Effector memory CD8-positive, alpha-beta T cell (primary cell): ENCODE data around the gene FAHD2B.
"Not testable (repeated sequence)": the region's sequence is repeated elsewhere in the genome, so short reads cannot be mapped to it uniquely, and the experiment has no call there.

Source experiments
- ATAC-seq: fragments of 150-1000 bp; cut with Tn5 transposase; replicated peaks from 2 replicates; pipeline ENCODE4 v1.10.0; 2021; ENCODE audit warnings: mild to moderate bottlenecking, moderate library complexity
- DNase-seq, 3 experiments: peaks; one replicate each; pipeline ENCODE4 v3.0.0; 2021
- H3K27ac Mint-ChIP-seq, 2 donors: one replicate each; pipeline ENCODE4 v1.8.0; 2022; ENCODE audit warnings: mild to moderate bottlenecking in 2 of 2, mixed read lengths in 2 of 2, moderate library complexity in 2 of 2
- H3K27me3 Mint-ChIP-seq, 2 donors: one replicate each; pipeline ENCODE4 v1.8.0; 2022; ENCODE audit warnings: mixed read lengths in 2 of 2
- H3K36me3 Mint-ChIP-seq: one replicate; pipeline ENCODE4 v1.8.0; 2022; ENCODE audit warnings: mild to moderate bottlenecking, moderate library complexity, mixed read lengths; ENCODE audit not compliant: insufficient read depth
- H3K4me1 Mint-ChIP-seq, 2 donors: one replicate each; pipeline ENCODE4 v1.8.0; 2022; ENCODE audit warnings: low read depth in 2 of 2, mixed read lengths in 2 of 2
- H3K4me3 Mint-ChIP-seq, 2 donors: one replicate each; pipeline ENCODE4 v1.8.0; 2022; ENCODE audit warnings: mild to moderate bottlenecking in 2 of 2, mixed read lengths in 2 of 2, moderate library complexity in 2 of 2
- H3K9me3 Mint-ChIP-seq, 2 donors: one replicate each; pipeline ENCODE4 v1.8.0; 2022; ENCODE audit warnings: mixed read lengths in 2 of 2

Gene FAHD2B

DNA sequence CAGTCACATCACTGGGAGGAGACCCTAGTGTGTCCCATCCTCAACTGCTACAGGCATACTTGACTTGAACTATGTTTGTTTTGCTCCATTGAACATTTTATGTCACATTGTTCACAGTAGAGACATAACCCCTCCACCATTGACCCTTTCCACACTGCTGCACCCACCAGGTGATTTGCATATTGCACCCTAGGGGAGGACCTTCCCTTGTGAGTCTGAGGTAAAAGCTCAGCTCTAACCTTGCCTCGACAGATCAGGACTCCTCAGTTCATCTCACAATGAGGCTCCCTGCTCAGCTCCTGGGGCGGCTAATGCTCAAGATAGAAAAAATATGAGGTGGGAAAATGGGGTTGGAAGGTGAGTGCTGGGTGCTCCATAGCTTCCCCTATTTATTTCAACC, 44.6 kb downstream of the FAHD2B start:
- not testable (repeated sequence) for ATAC-seq, H3K27ac Mint-ChIP-seq, DNase-seq, H3K9me3 Mint-ChIP-seq, H3K36me3 Mint-ChIP-seq, H3K4me3 Mint-ChIP-seq, H3K4me1 Mint-ChIP-seq
- peaks cover 7 to 19% of the 10 kb centered on the region in 2 donors for H3K27me3 Mint-ChIP-seq

DNA sequence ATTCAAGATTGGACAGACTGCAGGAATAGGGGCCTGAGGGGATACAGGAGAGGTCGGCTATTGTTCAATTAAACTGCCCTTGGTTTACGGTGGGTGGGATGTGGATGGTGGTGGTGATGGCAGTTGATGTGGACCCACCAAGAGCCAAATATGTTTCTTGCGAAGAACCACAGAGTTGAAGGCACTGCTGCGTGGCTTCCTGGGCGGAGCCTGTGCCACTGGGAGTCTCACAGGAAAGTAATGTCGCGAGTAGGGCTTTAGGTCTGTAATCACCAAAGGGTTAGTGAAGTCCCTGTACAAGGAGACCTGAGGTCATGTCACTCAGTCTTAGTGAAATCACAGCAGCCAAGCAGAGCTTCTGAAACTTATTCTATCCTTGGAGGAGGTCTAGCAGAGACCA, 46.2 kb downstream of the FAHD2B start:
- peak; percentile 19 for ATAC-seq
- H3K9me3 Mint-ChIP-seq, H3K4me3 Mint-ChIP-seq, H3K27ac Mint-ChIP-seq, DNase-seq, H3K36me3 Mint-ChIP-seq, H3K4me1 Mint-ChIP-seq: not testable (repeated sequence)
- peaks cover 16 to 22% of the 10 kb centered on the region in 2 donors for H3K27me3 Mint-ChIP-seq

DNA sequence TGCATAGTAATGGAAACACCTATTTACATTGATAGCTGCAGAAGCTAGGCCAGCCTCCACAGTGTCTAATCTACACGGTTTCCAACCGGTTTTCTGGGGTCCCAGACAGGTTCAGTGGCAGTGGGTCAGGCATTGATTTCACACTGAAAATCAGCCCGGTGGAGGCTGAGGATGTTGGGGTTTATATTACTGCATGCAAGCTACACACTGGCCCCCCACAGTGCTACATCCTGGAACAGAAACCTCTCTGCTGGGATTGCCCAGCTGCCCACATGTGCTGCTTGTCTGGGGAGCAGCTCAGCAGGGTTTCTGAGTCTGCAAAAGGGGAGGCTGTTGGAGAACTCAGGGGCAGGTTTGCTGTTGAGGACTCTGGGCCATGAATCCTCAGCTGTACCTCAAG, 48.0 kb downstream of the FAHD2B start:
- H3K9me3 Mint-ChIP-seq, DNase-seq, H3K4me1 Mint-ChIP-seq, H3K27ac Mint-ChIP-seq, H3K4me3 Mint-ChIP-seq, ATAC-seq, H3K36me3 Mint-ChIP-seq: not testable (repeated sequence)
- peaks cover 25 to 29% of the 10 kb centered on the region in 2 donors for H3K27me3 Mint-ChIP-seq

DNA sequence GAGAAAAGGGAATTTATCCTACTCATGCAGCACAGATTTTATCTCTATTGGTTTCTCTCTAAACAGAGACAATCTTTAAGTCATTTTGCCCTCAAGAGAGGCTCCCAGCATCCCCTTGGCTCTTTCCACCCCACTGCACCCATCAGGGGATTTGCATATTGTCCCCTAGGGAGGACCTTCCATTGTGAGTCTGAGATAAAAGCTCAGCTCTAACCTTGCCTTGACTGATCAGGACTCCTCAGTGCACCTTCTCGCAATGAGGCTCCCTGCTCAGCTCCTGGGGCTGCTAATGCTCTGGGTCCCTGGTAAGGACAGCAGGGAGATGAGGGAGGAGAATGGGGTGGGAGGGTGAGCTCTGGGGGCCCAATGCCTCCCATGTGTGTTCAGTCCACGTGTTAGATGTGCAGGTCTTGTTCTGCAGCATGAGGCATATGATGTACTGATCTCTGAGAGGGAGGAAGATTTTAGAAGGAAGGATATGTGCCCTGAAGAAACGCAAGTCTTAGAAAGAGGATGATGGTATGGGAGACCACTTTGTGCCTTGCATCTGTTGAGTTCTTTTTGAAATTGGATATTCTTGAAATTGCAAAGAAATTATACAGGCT, 48.7 kb downstream of the FAHD2B start:
- not testable (repeated sequence) for H3K4me3 Mint-ChIP-seq, H3K27ac Mint-ChIP-seq, H3K9me3 Mint-ChIP-seq, H3K36me3 Mint-ChIP-seq, DNase-seq, H3K4me1 Mint-ChIP-seq, ATAC-seq
- H3K27me3 Mint-ChIP-seq, result peaks cover 25 to 29% of the 10 kb centered on the region in 2 donors
